Activated CD8-positive, alpha-beta T cell treated with anti-CD3 and anti-CD28 coated beads for 36 hours (primary cell): ENCODE results near the gene PEX11G. TPM values are rescaled to one million over a fixed set of nuclear protein-coding genes. Genes with fewer than 3 reads are reported as not detected.

Source experiments
- ATAC-seq: fragments of 200-7000 bp; cut with Tn5 transposase; one replicate; pipeline ENCODE4 v1.10.0; 2021; ENCODE audit warnings: mild to moderate bottlenecking, moderate library complexity
- CTCF ChIA-PET: fragments of 350-600 bp; sonication (Branson Sonifier 250); formaldehyde crosslinking; loops from one replicate; lab custom pipeline; 2021; ENCODE audit warnings: antibody characterized with exemption; lab: Charles Lee
- POLR2A ChIA-PET: fragments of 350-600 bp; sonication (Branson Sonifier 250); formaldehyde crosslinking; loops from one replicate; lab custom pipeline; 2021; ENCODE audit warnings: antibody characterized with exemption; lab: Charles Lee
- DNase-seq: peaks from one replicate; pipeline ENCODE4 v3.0.0-alpha.2; 2020
- H3K27ac Mint-ChIP-seq: one replicate; pipeline ENCODE4 v1.8.0; 2021; ENCODE audit warnings: mild to moderate bottlenecking, mixed read lengths
- H3K27me3 Mint-ChIP-seq: one replicate; pipeline ENCODE4 v1.8.0; 2021; ENCODE audit warnings: mixed read lengths
- H3K36me3 Mint-ChIP-seq: one replicate; pipeline ENCODE4 v1.8.0; 2021; ENCODE audit warnings: low read depth, mixed read lengths
- H3K4me1 Mint-ChIP-seq: one replicate; pipeline ENCODE4 v1.8.0; 2021; ENCODE audit warnings: low read depth, mixed read lengths
- H3K4me3 Mint-ChIP-seq: one replicate; pipeline ENCODE4 v1.8.0; 2021; ENCODE audit warnings: mild to moderate bottlenecking, moderate library complexity, mixed read lengths
- H3K9me3 Mint-ChIP-seq: one replicate; pipeline ENCODE4 v1.8.0; 2021; ENCODE audit warnings: mixed read lengths
- intact Hi-C: fragments of 100-400 bp; cut with micrococcal nuclease; formaldehyde crosslinking; loops from one replicate; pipeline ENCODE4 v1.10.0; 2022
- total RNA-seq, 2 experiments: library from RNA; stranded (reverse); gene quantifications; one replicate each; pipeline ENCODE4 v1.2.3, GENCODE V29; 2021
- TF ChIP-seq, protein P1 (sequence below): fragments of 200-600 bp; IDR thresholded peaks from one replicate; pipeline ENCODE4 v1.8.0; 2022; ENCODE audit warnings: antibody characterized with exemption, mild to moderate bottlenecking

PEX11G gene
- total RNA-seq, 2 experiments from 2014 or later = 1.4 to 1.5 TPM

DNA sequence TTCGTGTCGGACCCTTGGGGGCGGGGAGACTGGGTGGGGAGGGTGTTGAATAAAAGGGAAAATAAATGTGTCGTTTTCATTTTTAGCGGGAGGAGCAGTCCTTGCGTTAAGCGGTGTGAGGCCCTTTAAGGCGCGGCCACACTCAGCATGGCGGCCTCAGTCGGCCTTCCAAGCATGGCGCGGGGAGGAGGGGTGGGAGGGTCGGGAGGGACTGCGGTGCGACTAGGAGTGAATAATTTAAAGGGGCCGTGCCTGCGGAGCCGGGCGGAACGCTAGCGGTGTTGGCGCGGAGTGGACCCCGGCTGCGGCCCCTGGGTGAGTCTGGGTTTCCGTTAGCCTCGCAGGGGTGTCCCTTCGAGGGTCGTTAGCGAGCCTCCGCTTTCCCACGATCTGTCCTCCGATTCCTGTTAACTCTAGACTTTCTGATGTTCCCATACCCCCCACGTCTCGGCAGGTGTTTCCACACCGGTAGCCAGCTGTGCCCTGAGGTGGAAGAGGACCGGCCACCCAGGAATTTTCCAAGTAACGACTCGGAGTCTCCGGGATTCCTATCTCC lies 45.2 kb upstream of the PEX11G start:
- POLR2A ChIA-PET = interaction anchor here (1.7 to 6.3 kb wide), 3 partner anchors 10 to 95 kb away, joined by 6 to 44 read pairs (median 7); partner anchors contain the start of genes MCOLN1, PET100 and XAB2
- ATAC-seq (peak; percentile 40), DNase-seq (peak; percentile 87)
- H3K4me1 Mint-ChIP-seq = peaks cover 13% of the 10 kb centered on the region
- H3K27me3 Mint-ChIP-seq = no peaks in the 10 kb centered on the region
- peak overlapping the region; percentile 95 for H3K4me3 Mint-ChIP-seq
- TF ChIP-seq, protein P1, sequence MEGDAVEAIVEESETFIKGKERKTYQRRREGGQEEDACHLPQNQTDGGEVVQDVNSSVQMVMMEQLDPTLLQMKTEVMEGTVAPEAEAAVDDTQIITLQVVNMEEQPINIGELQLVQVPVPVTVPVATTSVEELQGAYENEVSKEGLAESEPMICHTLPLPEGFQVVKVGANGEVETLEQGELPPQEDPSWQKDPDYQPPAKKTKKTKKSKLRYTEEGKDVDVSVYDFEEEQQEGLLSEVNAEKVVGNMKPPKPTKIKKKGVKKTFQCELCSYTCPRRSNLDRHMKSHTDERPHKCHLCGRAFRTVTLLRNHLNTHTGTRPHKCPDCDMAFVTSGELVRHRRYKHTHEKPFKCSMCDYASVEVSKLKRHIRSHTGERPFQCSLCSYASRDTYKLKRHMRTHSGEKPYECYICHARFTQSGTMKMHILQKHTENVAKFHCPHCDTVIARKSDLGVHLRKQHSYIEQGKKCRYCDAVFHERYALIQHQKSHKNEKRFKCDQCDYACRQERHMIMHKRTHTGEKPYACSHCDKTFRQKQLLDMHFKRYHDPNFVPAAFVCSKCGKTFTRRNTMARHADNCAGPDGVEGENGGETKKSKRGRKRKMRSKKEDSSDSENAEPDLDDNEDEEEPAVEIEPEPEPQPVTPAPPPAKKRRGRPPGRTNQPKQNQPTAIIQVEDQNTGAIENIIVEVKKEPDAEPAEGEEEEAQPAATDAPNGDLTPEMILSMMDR = no peak
- CTCF ChIA-PET = interaction anchor here (1.1 to 1.5 kb wide), 2 partner anchors 37 to 147 kb away, joined by 3 read pairs; partner anchors contain the start of gene TRAPPC5
- peak overlapping the region; percentile 91 for H3K27ac Mint-ChIP-seq
- peaks cover 15% of the 10 kb centered on the region for H3K36me3 Mint-ChIP-seq
- no peaks in the 10 kb centered on the region for H3K9me3 Mint-ChIP-seq
- intact Hi-C loops = no loop called here

DNA sequence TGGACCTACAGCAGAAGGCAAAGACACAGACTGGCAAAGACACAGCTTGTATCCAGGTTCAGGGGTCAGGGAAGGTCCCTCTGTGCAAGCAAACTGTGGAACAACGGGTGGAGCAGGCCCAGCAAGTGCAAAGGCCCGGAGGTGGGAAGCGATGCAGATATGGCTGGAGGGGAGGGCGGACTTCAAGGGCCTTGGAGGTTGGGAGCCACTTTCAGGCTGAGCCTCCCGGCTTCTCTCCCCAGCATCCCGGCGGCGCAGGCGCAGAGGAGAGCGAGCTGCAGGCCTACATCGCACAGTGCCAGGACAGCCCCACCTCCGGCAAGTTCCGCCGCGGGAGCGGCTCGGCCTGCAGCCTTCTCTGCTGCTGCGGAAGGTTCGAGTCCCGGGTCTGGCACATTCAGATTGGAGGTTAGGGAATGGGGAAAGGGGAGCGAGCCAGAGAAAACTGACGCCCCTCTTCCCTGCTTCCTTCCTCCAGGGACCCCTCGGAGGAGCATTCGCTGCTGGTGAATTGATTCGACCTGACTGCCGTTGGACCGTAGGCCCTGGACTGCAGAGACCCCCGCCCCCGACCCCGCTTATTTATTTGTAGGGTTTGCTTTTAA lies 44.5 kb upstream of the PEX11G start:
- ATAC-seq (no peak), DNase-seq (no peak)
- H3K27ac Mint-ChIP-seq = peak overlapping the region; percentile 79
- ChIA-PET POLR2A (interaction anchor here (0.7 to 6.3 kb wide), 3 partner anchors 10 to 49 kb away, joined by 3 to 44 read pairs (median 3); partner anchors contain the start of gene MCOLN1), CTCF (interaction anchor here (1.1 to 1.5 kb wide), 2 partner anchors 10 to 36 kb away, joined by 3 read pairs; a partner anchor contains a TSS)
- peak overlapping the region; percentile 95 for H3K4me3 Mint-ChIP-seq
- H3K9me3 Mint-ChIP-seq = no peaks in the 10 kb centered on the region
- peaks cover 13% of the 10 kb centered on the region for H3K4me1 Mint-ChIP-seq
- no peaks in the 10 kb centered on the region for H3K27me3 Mint-ChIP-seq
- peaks cover 16% of the 10 kb centered on the region for H3K36me3 Mint-ChIP-seq
- intact Hi-C loops = no loop called here
- TF ChIP-seq, protein P1 = no peak

DNA sequence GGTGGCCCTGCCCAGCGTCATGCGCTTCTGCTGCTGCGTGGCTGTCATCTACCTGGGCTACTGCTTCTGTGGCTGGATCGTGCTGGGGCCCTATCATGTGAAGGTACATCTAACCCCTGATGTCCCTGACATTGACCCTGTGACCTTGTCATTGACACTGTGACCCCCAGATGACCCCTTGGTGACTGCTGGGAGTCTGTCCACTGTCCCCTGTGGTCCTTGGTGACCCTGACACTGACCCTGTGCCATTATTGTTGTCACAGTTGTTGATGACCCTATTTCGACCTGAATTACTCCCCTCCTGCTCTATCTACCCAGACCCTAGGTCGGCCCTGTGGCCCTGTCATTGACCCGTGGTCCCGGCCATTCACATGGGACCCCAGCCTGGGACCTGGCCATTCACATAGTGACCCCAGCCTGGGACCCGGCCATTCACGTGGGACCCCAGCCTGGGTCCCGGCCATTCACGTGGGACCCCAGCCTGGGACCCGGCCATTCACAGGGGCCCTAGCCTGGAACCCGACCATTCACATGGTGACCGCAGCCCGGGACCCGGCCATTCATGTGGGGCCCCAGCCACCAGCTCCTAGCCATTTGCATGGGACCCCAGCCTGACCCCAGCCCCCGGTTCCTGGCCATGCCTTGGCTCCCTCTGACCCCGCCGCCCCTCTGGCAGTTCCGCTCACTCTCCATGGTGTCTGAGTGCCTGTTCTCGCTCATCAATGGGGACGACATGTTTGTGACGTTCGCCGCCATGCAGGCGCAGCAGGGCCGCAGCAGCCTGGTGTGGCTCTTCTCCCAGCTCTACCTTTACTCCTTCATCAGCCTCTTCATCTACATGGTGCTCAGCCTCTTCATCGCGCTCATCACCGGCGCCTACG lies 41.0 kb upstream of the PEX11G start:
- ChIA-PET CTCF (no interaction called here), POLR2A (no interaction called here)
- intact Hi-C loops = no loop called here
- ATAC-seq = no peak
- TF ChIP-seq, protein P1 = no peak
- H3K9me3 Mint-ChIP-seq = no peaks in the 10 kb centered on the region
- no peak overlapping the region for H3K27ac Mint-ChIP-seq
- H3K4me3 Mint-ChIP-seq = no peak overlapping the region
- no peak for DNase-seq
- H3K36me3 Mint-ChIP-seq = peaks cover 6% of the 10 kb centered on the region
- no peaks in the 10 kb centered on the region for H3K27me3 Mint-ChIP-seq
- H3K4me1 Mint-ChIP-seq = peaks cover 2% of the 10 kb centered on the region

DNA sequence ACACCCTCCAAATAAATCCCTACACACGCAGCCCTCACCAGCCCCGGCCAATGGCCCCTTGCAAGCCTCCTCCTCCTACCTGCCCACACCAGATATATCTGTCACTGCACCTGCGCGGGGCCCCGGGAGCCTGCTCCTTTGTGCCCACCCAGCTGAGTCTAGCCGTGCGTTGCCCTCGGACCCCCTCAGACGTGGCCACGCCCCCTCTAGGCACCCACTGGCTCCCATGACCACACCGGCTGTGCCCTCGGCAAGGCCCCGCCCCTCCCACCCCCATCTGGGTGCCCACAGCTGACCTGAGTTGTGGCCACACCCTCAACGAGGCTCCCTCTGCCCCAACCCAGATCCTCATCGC lies 40.4 kb upstream of the PEX11G start:
- intact Hi-C loops = no loop called here
- H3K27ac Mint-ChIP-seq = no peak overlapping the region
- ATAC-seq = no peak
- H3K4me3 Mint-ChIP-seq = no peak overlapping the region
- TF ChIP-seq, protein P1 = no peak
- CTCF ChIA-PET = no interaction called here
- H3K36me3 Mint-ChIP-seq = peaks cover 6% of the 10 kb centered on the region
- H3K4me1 Mint-ChIP-seq = peaks cover 2% of the 10 kb centered on the region
- no peak for DNase-seq
- H3K9me3 Mint-ChIP-seq = no peaks in the 10 kb centered on the region
- POLR2A ChIA-PET = no interaction called here
- H3K27me3 Mint-ChIP-seq = no peaks in the 10 kb centered on the region
